Activated naive CD4-positive, alpha-beta T cell (primary cell): ENCODE measurements around the gene CACNA1F.

ENCODE experiments used
- DNase-seq, 4 experiments: peaks; one replicate each; lab custom pipeline; 2025; lab: John Stamatoyannopoulos, UW

Gene CACNA1F

GRCh38 chrX:49233176-49233575, at the start of gene CACNA1F:
TSS of gene CACNA1F (minus strand) at chrX:49233340. CDS start at chrX:49233309, 31 bp downstream.
- DNase-seq, result no peak

- no peak for DNase-seq
Measured at GRCh38 chrX:49282647-49283011, 49.5 kb upstream of the CACNA1F start.

DNA sequence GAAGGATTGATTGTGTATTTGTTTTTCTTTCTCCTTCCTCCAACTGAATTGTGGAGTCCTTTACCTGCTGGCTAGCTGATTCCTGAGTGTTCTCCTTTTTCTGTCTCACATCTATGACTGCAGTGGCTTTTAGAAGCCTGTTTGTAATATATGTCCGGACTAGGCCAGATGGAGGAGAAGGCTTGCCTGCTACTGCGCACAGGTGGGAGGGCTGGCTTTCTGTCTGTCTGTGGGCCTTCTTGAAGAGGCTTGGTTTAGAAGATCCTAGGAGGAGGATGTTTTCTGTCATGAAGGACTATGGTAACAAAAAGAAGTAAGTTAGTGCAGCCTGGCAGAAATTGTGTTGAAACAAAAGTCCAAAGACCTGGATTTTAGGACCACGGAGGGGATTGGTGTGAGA, 44.9 kb upstream of the CACNA1F start:
- DNase-seq, result no peak

GRCh38 chrX:49277535-49277830, 44.3 kb upstream of the CACNA1F start:
- DNase-seq, result no peak

DNA sequence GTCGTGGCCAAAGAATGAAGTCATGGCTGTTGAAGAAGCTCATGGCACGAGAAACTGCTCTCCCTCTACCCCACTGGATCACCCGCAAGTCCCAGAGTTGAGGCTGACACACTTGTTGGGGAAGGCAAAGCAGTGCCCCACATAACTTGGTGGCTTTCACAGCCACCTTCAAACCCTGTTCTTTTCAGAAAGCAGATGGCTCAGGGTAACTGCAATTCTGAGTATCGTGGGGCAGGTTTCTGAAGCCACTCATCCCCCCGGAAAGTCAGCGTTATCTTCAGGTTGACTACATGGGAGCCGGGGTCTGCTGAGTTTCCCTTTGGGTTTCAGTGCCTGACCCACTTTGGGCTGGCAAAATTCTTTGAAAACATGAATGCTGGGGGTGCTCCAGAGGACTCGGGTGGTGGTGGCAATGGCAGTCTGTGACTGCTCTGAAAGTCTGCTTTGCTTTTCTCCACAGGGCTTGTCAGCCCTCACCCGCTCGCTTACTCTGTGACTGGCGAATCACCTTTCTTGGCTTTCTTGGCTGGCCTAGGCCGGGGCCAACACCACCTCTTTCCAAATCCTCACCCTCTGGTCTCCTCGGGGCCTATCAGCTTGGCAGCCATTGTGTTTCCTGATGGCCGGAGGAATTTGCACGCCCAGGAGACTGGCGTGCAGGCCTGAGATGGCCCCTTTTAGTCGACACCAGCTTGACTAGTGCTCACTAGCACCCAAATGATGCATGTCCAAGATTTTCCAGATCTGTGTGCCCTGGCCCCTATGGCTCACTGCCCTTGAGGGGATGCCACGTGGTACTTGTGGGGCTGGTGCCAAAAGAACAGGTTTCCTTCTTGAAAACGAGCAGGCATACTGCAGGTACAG, 43.8 kb upstream of the CACNA1F start:
- no peak for DNase-seq

DNA sequence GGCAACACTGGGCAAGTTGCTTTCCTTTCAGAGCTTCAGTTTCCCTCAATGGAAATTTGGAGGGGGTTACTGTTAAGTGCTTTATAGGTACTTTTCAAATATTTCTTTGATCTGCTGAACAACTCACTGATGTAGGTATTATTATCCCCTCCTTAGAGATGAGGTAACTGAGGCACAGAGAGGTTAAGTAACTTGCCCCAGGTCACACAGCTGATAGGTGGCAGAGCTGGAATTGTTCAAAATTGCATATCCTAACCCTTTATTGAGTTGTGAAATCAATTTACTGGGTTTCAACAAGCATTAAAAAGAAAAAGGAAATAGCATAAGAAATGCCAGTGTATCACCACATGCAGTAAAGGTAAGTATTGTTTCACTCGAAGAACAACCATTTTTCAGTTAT, 43.1 kb upstream of the CACNA1F start:
- no peak for DNase-seq

DNA sequence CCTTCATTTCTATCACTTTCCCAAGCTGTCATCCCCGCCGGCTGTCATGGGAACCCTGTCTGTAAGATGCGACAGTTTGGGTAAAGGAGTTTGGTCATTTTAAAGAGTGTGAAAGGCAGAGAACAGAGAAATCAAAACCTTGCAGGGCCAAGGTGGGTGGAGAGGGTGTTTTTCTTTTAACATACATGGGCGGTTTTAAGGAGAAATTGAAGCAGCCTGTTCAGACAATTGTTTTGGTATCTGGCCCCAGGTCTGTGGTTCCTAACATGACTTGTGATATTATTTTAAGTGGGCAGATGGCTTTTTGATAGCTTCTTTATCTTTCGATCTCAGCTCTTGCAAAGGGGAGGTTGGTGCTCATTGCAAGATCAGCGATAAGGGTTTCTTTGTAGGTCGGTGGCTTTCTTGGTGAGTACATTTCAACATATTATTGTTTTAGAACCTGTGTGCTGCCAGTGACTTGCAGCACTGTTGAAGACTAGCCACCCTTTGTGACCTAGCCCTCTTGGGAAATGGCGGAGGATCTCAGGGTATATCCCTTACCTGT, 40.1 kb upstream of the CACNA1F start:
- no peak for DNase-seq

DNA sequence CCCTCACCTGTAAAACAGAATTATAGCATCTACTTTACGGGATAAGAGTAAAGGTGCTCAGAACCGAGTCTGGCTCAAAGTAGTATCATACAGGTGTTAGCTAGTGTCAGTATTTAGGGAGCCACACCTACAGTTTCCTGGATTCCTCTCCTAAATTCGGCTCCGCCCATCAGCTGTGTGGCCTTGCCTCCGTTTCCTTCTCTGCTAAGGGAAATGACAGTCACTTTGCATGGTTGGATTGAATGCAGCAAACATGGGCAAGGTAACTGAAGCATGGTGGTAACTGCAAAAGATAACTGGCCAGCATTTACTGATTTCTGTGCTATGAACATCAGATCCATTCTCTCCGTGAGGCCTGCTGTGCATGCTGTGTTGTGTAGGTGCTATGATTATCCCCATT, 39.3 kb upstream of the CACNA1F start:
- no peak for DNase-seq

DNA sequence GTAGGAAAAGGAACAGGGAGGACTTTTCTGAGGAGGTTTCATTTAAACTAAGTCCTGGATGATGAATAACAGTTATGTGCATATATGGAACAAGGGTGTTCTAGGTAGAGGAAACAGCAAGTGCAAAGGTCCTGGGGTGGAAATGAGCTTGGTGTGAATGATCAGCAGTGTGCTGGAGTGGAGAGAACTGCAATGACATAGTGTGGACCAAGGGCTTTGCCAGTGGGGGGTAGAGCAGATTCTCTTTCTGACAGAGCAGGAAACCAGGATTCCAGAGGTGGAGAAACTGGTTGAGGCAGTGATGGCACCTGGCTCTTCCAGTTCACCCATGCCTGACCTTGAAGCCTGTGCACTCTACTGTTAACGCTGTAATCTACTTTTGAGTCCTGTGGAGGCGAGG, 38.2 kb upstream of the CACNA1F start:
- no peak for DNase-seq

DNA sequence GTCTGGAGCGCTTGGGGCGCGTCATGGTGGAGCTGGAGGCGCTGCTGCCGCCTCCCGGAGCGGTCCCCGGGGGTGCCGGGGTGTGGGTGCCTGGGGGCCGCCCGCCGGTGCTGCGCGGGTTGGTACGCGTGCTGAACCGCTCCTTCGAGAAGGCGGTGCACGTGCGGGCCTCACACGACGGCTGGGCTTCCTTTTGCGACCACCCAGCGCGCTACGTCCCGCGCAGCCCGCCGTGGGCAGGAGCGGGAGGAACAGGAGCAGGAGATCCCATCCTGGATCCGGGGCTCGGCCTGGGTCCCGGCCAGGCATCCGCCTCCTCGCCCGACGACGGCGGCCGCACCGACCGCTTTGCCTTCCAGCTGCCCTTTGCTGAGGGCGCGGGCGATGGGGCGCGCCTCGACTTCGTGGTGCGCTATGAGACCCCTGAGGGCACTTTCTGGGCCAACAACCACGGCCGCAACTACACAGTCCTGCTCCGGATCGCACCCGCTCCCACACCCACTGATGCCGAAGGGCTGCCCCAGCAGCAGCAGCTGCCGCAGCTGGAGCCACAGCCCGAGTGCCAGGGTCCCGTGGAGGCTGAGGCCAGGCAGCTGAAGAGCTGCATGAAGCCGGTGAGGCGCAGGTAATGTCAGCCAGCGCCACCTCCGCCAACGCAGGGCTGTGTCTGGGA, 37.2 kb upstream of the CACNA1F start:
- DNase-seq, result no peak

GRCh38 chrX:49269767-49270248, 36.7 kb upstream of the CACNA1F start, which contains the start of gene PPP1R3F:
TSS of gene PPP1R3F (plus strand) at chrX:49269793. CDS start at chrX:49269870, 77 bp downstream.
- DNase-seq, result peak in 2 of 4 experiments; percentile 38 to 58

GRCh38 chrX:49269010-49269766, 36.0 kb upstream of the CACNA1F start:
- peak; percentile 75 to 89 (median 84) for DNase-seq

- no peak for DNase-seq
Measured at GRCh38 chrX:49268702-49269009, 35.5 kb upstream of the CACNA1F start.

GRCh38 chrX:49266523-49267445, 33.6 kb upstream of the CACNA1F start:
- DNase-seq, result no peak

DNA sequence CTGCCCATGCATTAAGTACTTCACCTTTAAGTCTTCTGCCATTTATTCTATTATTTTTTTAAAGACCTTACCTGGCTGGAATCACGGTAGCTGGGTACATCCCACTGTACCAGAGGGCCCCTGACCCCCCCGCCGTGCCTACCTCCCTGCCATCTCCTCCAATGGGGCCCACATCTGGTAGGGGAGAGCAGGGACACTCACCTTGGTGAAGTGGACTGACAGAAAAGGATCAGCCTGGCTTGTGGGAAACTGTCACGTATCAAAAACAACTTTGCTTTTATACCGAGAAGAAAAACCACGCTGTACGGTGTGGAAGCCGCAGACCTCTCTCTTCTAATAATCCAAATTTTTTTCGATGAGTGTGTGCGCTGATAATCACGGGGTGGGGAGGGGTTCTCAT, 31.3 kb upstream of the CACNA1F start, which contains the start of gene FOXP3:
TSS of gene FOXP3 (minus strand) at position 251 of the 400 bp plus-strand sequence. CDS start 6,205 bp downstream, outside the sequence.
- no peak for DNase-seq

GRCh38 chrX:49263631-49264030, 30.5 kb upstream of the CACNA1F start:
- no peak for DNase-seq

GRCh38 chrX:49262603-49263002, 29.5 kb upstream of the CACNA1F start:
- no peak for DNase-seq

- DNase-seq, result no peak
Measured at GRCh38 chrX:49260221-49260985, 27.3 kb upstream of the CACNA1F start.

DNA sequence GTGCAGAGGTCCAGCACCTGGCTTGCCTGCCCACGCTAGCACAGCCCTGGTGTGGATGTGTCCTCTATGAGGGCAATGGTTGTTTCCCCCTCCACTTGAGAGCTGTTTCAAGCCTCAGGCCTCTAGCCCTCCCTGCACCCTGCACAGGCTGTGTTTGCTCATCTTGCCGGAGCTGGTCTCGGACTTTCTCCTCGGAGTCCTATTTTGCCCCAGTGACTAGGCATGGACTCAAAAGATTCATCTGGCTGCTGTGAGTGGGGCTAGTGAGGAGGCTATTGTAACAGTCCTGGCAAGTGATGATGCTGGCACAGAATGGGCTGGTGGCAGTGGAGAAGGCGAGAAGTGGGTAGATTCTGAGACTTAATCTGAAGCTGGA, 25.6 kb upstream of the CACNA1F start:
- no peak for DNase-seq
